ENCODE data around the gene MEIS3. TPM values are rescaled to one million over a fixed set of nuclear protein-coding genes. Genes with fewer than 3 reads are reported as not detected.
A peak's percentile ranks its signal among the peaks of the same experiment; 100 is the strongest.

MEIS3 gene
- total and polyA plus RNA-seq, 10 of the 15 experiments (the other 5 are each of a cell fraction or from before 2014, with no cell fraction given): 0.05 to 0.23 TPM; not detected in 8

- TF ChIP-seq SIN3A (IDR thresholded peaks at IDR 0.05; ENCODE audit: low read depth, low read length) (no peak), HDAC2 (IDR thresholded peaks at IDR 0.05) (no peak), IRF5 (IDR thresholded peaks at IDR 0.05; ENCODE audit: borderline replicate concordance) (no peak), PAX8 (IDR thresholded peaks at IDR 0.05) (no peak), BCL3 (IDR thresholded peaks at IDR 0.05; ENCODE audit: borderline replicate concordance, insufficient read depth, low read depth, low read length, poor library complexity, severe bottlenecking) (peak; percentile 95), PBX3 (IDR thresholded peaks at IDR 0.05; ENCODE audit: insufficient replicate concordance, low read depth, low read length) (peak; percentile 44)
Observed at GRCh38 chr19:47459477-47459876, 40.1 kb upstream of the MEIS3 start (continued).

- CTCF ChIA-PET: no interaction called here
- no peak for TF ChIP-seq MAX (IDR thresholded peaks at IDR 0.05; ENCODE audit: low read depth, low read length)
- TF ChIP-seq CHD4 (IDR thresholded peaks at IDR 0.05): no peak
- no peak for TF ChIP-seq MXI1 (IDR thresholded peaks at IDR 0.05; ENCODE audit: low read depth, low read length)
- TF ChIP-seq SP1 (IDR thresholded peaks at IDR 0.05; ENCODE audit: low read depth, low read length): no peak
- TF ChIP-seq NR2C1 (IDR thresholded peaks at IDR 0.05): no peak
- no peak for TF ChIP-seq SMC3 (IDR thresholded peaks at IDR 0.05; ENCODE audit: borderline replicate concordance, low read length)
- no peak for TF ChIP-seq LARP7 (IDR thresholded peaks at IDR 0.05)
- no peak for TF ChIP-seq USF2 (IDR thresholded peaks at IDR 0.05; ENCODE audit: borderline replicate concordance, low read depth, low read length)
- TF ChIP-seq ZSCAN29 (IDR thresholded peaks at IDR 0.05): no peak
- no peak for TF ChIP-seq JUND (IDR thresholded peaks at IDR 0.05; ENCODE audit: low read depth, low read length)
- no peak for TF ChIP-seq MTA3 (IDR thresholded peaks at IDR 0.05; ENCODE audit: borderline replicate concordance, low read length)
- no peak for TF ChIP-seq GATAD2B (conservative IDR thresholded peaks at IDR 0.05; ENCODE audit: low read depth)
- no peak for TF ChIP-seq CBX5 (IDR thresholded peaks at IDR 0.05; ENCODE audit: low read depth)
Observed at GRCh38 chr19:47458672-47459071, 39.3 kb upstream of the MEIS3 start.

More at GRCh38 chr19:47458672-47459071, 39.3 kb upstream of the MEIS3 start:
- H3K9me3 ChIP-seq (replicated peaks; ENCODE audit: control insufficient read depth, insufficient read depth, low read length): no peaks in the 10 kb centered on the region; the same call in 2 of the 3 replicates
- H3K79me2 ChIP-seq (ENCODE audit: control insufficient read depth, insufficient read depth, low read length): no peaks in the 10 kb centered on the region
- SMC1A ChIA-PET (ENCODE audit: uncharacterized antibody, unreplicated experiment): no interaction called here
- H3K9ac ChIP-seq (ENCODE audit: control insufficient read depth, insufficient read depth, low read length): no peak overlapping the region
- no peak overlapping the region for H3K4me2 ChIP-seq (ENCODE audit: control insufficient read depth, insufficient read depth)
- no peak for ATAC-seq
- H3K36me3 ChIP-seq (ENCODE audit: control insufficient read depth in 2 of 2, insufficient read depth in 2 of 2, low read length in 1 of 2): no peaks in the 10 kb centered on the region
- no peak for DNase-seq (ENCODE audit: low read depth, low spot score)
- H3K4me3 ChIP-seq: no peak overlapping the region
- no peak for FAIRE-seq
- POLR2A ChIA-PET: no interaction called here
- no peak overlapping the region for H2AFZ ChIP-seq (ENCODE audit: control insufficient read depth, low read depth, low read length)
- 6% methylated on average over 5 of the region's 5 CpGs for WGBS (ENCODE audit: insufficient coverage, insufficient replicate concordance, low lambda C conversion rate, missing lambda C conversion rate)
- RAD21 ChIA-PET (ENCODE audit: unreplicated experiment): interaction anchor here (0.6 kb wide), 1 partner anchor 24 kb away, joined by 3 read pairs; no protein-coding TSS in a partner anchor
- intact Hi-C loops (cut with micrococcal nuclease; ENCODE audit: unreplicated experiment) (no loop called here), in situ Hi-C loops (cut with MboI) (no loop called here)
- no peaks in the 10 kb centered on the region; a peak in 4 of 4 replicates for H3K27me3 ChIP-seq (replicated peaks in 1 of 2; ENCODE audit: control insufficient read depth in 2 of 2, insufficient read depth in 2 of 2, low read length in 1 of 2)
- H3K4me1 ChIP-seq (ENCODE audit: control insufficient read depth, insufficient read depth, low read length): no peaks in the 10 kb centered on the region
- H3K27ac ChIP-seq (ENCODE audit: control insufficient read depth, insufficient read depth): no peak overlapping the region
- BruUV-seq (replicated peaks): no TSS peak
- no peaks in the 10 kb centered on the region for H4K20me1 ChIP-seq (ENCODE audit: control insufficient read depth, insufficient read depth)
